GM12875 (cell line): ENCODE results near the gene HLA-DMA.

ENCODE experiments used
- H3K4me3 ChIP-seq: one replicate; pipeline ENCODE4 v1.5.1; 2011; ENCODE audit warnings: low read depth, low read length, control low read depth
- CTCF ChIP-seq: IDR thresholded peaks from 2 replicates; pipeline ENCODE4 v1.5.1; 2011; ENCODE audit warnings: low read depth, mild to moderate bottlenecking, control low read depth, inconsistent platforms, low read length, moderate library complexity, borderline replicate concordance; ENCODE audit not compliant: insufficient read depth

HLA-DMA gene

GRCh38 chr6:32922083-32922482 is 30.8 kb downstream of the HLA-DMA start:
- no peak for TF ChIP-seq CTCF
- H3K4me3 ChIP-seq, result no peak overlapping the region

DNA sequence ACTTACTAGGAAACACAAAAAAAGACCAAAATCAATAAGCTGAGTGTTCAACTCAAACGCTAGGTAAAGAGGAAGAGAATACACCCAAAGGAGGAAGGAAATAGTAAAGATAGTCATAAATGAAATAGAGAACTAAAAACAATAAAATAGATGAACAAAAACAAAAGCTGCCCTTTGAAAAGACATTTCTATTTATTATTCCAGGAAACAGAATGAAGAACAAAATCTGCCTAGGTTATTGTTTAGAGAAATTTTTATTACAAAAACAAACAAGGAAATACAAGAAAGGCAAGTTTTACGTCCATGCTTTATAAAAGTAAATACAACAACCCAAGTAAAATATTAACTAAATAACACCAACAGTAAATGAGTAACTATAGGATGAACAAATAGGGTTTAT is 32.2 kb downstream of the HLA-DMA start:
- H3K4me3 ChIP-seq, result no peak overlapping the region
- TF ChIP-seq CTCF, result no peak

DNA sequence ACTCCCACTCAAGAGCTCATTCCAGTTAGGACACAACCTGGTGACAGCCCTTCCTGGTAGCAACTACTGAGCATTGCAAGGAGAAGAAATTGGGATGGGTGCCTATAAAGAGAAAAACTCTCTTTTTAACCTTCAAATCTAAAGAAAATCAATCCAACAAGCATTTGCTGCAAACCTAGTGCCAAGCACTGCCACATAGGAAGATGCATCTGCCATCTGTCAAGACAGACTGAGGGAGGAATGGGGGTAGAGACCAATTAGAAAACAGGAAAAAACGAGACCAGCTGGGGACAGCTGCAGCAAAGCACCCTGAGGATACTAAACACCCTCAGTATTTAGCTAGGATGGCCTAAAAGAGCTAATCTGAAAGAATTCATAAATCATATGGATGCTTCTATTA is 39.9 kb downstream of the HLA-DMA start:
- no peak overlapping the region for H3K4me3 ChIP-seq
- no peak for TF ChIP-seq CTCF

DNA sequence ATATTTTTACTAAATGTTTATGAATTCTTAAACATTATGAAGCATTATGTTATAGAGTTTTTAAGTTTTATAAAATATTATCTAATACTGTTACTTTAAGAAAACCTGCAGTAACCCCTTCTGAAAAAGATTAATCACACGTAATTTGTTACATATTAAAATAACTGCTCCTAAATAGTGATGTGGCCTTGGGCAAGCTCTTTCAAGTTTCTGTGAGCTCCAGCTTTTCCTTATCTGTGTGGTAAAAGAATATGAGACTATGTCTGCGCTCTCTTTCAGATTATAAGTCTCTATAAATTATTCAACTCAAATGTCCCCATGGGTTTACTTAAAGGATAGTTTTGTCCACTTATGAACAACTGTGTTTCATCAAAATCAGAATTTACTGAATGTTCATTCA is 44.0 kb downstream of the HLA-DMA start:
- no peak overlapping the region for H3K4me3 ChIP-seq
- no peak for TF ChIP-seq CTCF

GRCh38 chr6:32906539-32906938 is 46.4 kb downstream of the HLA-DMA start:
- H3K4me3 ChIP-seq, result no peak overlapping the region
- no peak for TF ChIP-seq CTCF

DNA sequence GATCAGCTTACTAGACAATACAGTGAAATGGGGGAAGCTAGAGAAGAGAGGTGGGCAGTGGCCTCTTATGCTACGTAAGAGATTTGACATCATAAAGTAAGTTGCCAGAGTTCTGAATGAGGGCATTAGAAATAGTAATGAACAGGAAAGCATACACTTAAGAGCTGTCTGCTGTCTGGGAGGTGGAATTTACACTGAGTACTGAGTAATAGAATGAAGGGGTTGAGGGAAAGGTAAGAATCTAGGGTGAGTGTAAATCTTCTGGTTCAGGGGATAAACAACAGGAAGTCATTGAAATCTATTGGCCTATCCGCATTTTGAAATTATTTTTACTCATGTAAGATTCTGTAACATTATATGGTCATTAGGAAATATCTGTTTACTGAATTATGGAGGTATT is 47.8 kb downstream of the HLA-DMA start:
- no peak for TF ChIP-seq CTCF
- no peak overlapping the region for H3K4me3 ChIP-seq

DNA sequence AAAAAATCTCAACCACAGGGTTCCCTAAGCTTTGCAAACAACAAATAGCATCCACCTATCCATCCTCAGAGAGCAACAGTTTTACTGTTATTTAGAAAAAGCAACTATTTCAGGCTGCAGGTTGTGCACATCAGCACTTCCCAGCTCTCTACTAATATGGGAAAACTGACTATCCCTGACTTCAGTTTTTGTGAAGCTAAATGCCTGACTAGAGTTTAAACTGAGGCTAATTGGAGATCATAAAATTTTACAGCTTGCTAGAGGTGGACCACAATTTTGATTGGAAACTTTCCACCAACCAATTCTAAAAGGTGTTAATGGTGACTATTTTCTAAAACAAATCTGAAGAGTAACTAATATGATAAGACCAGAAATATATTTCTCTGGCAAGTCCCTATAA is 48.9 kb downstream of the HLA-DMA start:
- no peak for TF ChIP-seq CTCF
- H3K4me3 ChIP-seq, result no peak overlapping the region
